HCT116 (cell line): ENCODE measurements around the gene SLC1A1. TPM values are rescaled to one million over a fixed set of nuclear protein-coding genes. Genes with fewer than 3 reads are reported as not detected.

Experiments
- ATAC-seq: fragments of 200-7000 bp; cut with Tn5 transposase; 2 replicates; pipeline ENCODE4 v1.9.1; 2020; ENCODE audit warnings: mild to moderate bottlenecking, moderate library complexity
- BruUV-seq: library from RNA; stranded (reverse); fragments of 400-500 nt; replicated peaks from 2 replicates; lab custom pipeline; 2021; lab: Mats Ljungman, UMichigan
- CTCF ChIA-PET: fragments of 300-600 bp; sonication (Branson Sonifier 250); formaldehyde crosslinking; loops from one replicate; lab custom pipeline; 2021; ENCODE audit warnings: antibody characterized with exemption; lab: Charles Lee
- POLR2A ChIA-PET: fragments of 300-600, 350-600 bp; sonication (Branson Sonifier 250); formaldehyde crosslinking; loops from one replicate; lab custom pipeline; 2021; ENCODE audit warnings: antibody characterized with exemption; lab: Charles Lee
- RAD21 ChIA-PET, 2 experiments: fragments of 300-600 bp; sonication (Branson Sonifier 250); formaldehyde crosslinking; loops; one replicate each; lab custom pipeline; 2023; ENCODE audit warnings: low total read pairs in 2 of 2; ENCODE audit not compliant: uncharacterized antibody in 2 of 2, unreplicated experiment in 2 of 2, low non-redundant PET in 1 of 2; lab: Charles Lee
- DNase-seq: peaks from one replicate; pipeline ENCODE4 v3.0.0-alpha.2; 2010; ENCODE audit warnings: low read depth, low spot score
- H2AFZ ChIP-seq: fragments of 200-600 bp; shearing (Covaris generic), sonication (generic); 2 replicates; pipeline ENCODE4 v1.6.1; 2017; ENCODE audit warnings: low read depth, mixed run types, mixed read lengths, antibody characterized with exemption, low read length; ENCODE audit not compliant: poor library complexity, severe bottlenecking
- H3K27ac ChIP-seq: 2 replicates; pipeline ENCODE4 v1.5.1; 2012; ENCODE audit warnings: low read depth, low read length
- H3K27me3 ChIP-seq: fragments of 200-600 bp; sonication (generic); 2 replicates; pipeline ENCODE4 v1.6.1; 2016; ENCODE audit warnings: mixed run types, low read length, mixed read lengths; ENCODE audit not compliant: insufficient read depth
- H3K36me3 ChIP-seq, 2 experiments: fragments of 200-500 bp in 1 of 2; fragments of 200-600 bp in 1 of 2; sonication (Bioruptor generic) in 1 of 2; sonication (generic) in 1 of 2; 2 replicates each; pipeline versions ENCODE4 v1.5.1 to v1.6.1; 2014 to 2016; ENCODE audit warnings: low read length in 2 of 2, inconsistent platforms in 1 of 2, mixed read lengths in 1 of 2, mixed run types in 1 of 2; ENCODE audit not compliant: insufficient read depth in 2 of 2, control insufficient read depth in 1 of 2
- H3K4me1 ChIP-seq, 2 experiments: fragments of 200-600 bp in 1 of 2; sonication (generic) in 1 of 2; 2 replicates each; pipeline versions ENCODE4 v1.5.1 to v1.6.1; 2012 to 2017; ENCODE audit warnings: low read length in 2 of 2, inconsistent platforms in 1 of 2, mild to moderate bottlenecking in 1 of 2, mixed read lengths in 1 of 2, mixed run types in 1 of 2, moderate library complexity in 1 of 2; ENCODE audit not compliant: insufficient read depth in 2 of 2, control insufficient read depth in 1 of 2
- H3K4me2 ChIP-seq: fragments of 200-600 bp; sonication (generic); 2 replicates; pipeline ENCODE4 v1.6.1; 2017; ENCODE audit warnings: mixed run types, low read length, mixed read lengths
- H3K4me3 ChIP-seq, 2 experiments: fragments of 200-600 bp in 1 of 2; sonication (generic) in 1 of 2; replicated peaks in 1 of 2; 2 replicates each; pipeline ENCODE4 v1.5.1; 2011 to 2016; ENCODE audit warnings: low read length in 2 of 2, control low read depth in 1 of 2, low read depth in 1 of 2, mild to moderate bottlenecking in 1 of 2, mixed read lengths in 1 of 2, mixed run types in 1 of 2
- H3K79me2 ChIP-seq: fragments of 200-600 bp; sonication (generic); 2 replicates; pipeline ENCODE4 v1.6.1; 2017; ENCODE audit warnings: mild to moderate bottlenecking, mixed run types, low read length, moderate library complexity, mixed read lengths; ENCODE audit not compliant: insufficient read depth
- H3K9ac ChIP-seq: fragments of 200-600 bp; sonication (generic); 2 replicates; pipeline ENCODE4 v1.6.1; 2016; ENCODE audit warnings: low read length, mixed read lengths
- H3K9me2 ChIP-seq: fragments of 200-600 bp; sonication (generic), shearing (Covaris generic); 2 replicates; pipeline ENCODE4 v1.6.1; 2017; ENCODE audit warnings: mixed run types, mild to moderate bottlenecking, moderate library complexity; ENCODE audit not compliant: insufficient read depth
- H3K9me3 ChIP-seq, 2 experiments: fragments of 200-500 bp in 1 of 2; fragments of 200-600 bp in 1 of 2; sonication (Bioruptor generic) in 1 of 2; sonication (generic) in 1 of 2; 2 replicates each; pipeline ENCODE4 v1.6.1; 2014 to 2017; ENCODE audit warnings: low read length in 2 of 2, mixed read lengths in 2 of 2, inconsistent platforms in 1 of 2, low read depth in 1 of 2, mild to moderate bottlenecking in 1 of 2, mixed run types in 1 of 2, moderate library complexity in 1 of 2; ENCODE audit not compliant: control insufficient read depth in 1 of 2, insufficient read depth in 1 of 2
- H4K20me1 ChIP-seq: fragments of 200-600 bp; sonication (generic), shearing (Covaris generic); 2 replicates; pipeline ENCODE4 v1.6.1; 2017; ENCODE audit warnings: mixed run types, mild to moderate bottlenecking, moderate library complexity; ENCODE audit not compliant: insufficient read depth
- CTCF ChIP-seq, 3 experiments: fragments of 200-600 bp in 1 of 3; sonication (generic) in 1 of 3; IDR thresholded peaks in 2 of 3; conservative IDR thresholded peaks in 1 of 3; 2 replicates each; pipeline ENCODE4 v1.5.1; 2012 to 2017; ENCODE audit warnings: low read depth in 2 of 3, low read length in 2 of 3, antibody characterized with exemption in 1 of 3, borderline replicate concordance in 1 of 3, control low read depth in 1 of 3, mild to moderate bottlenecking in 1 of 3, mixed read lengths in 1 of 3, mixed run types in 1 of 3, moderate library complexity in 1 of 3; ENCODE audit not compliant: insufficient read depth in 1 of 3
- EGR1 ChIP-seq: IDR thresholded peaks from 2 replicates; pipeline ENCODE4 v1.6.1; 2012; ENCODE audit warnings: low read depth
- EZH2 ChIP-seq: fragments of 200-600 bp; sonication (generic); IDR thresholded peaks from 2 replicates; pipeline ENCODE4 v1.6.1; 2017; ENCODE audit warnings: antibody characterized with exemption, mixed run types
- FOSL1 ChIP-seq: IDR thresholded peaks from 2 replicates; pipeline ENCODE4 v1.6.1; 2012; ENCODE audit warnings: low read depth
- MAX ChIP-seq: IDR thresholded peaks from 2 replicates; pipeline ENCODE4 v1.6.1; 2012
- POLR2A ChIP-seq: IDR thresholded peaks from 2 replicates; pipeline ENCODE4 v1.7.0; 2011; ENCODE audit warnings: borderline replicate concordance; ENCODE audit not compliant: insufficient read depth, insufficient read length; ENCODE audit errors: extremely low read depth
- SIN3A ChIP-seq: IDR thresholded peaks from 2 replicates; pipeline ENCODE4 v1.6.1; 2012; ENCODE audit warnings: low read depth
- SP1 ChIP-seq: IDR thresholded peaks from 2 replicates; pipeline ENCODE4 v1.6.1; 2012; ENCODE audit warnings: low read depth
- ZBTB33 ChIP-seq: IDR thresholded peaks from 2 replicates; pipeline ENCODE4 v1.6.1; 2011; ENCODE audit warnings: mild to moderate bottlenecking, low read length, moderate library complexity; ENCODE audit not compliant: insufficient replicate concordance; ENCODE audit errors: extremely low read depth
- intact Hi-C: fragments of 100-400 bp; cut with micrococcal nuclease; formaldehyde crosslinking; loops from 2 replicates; pipeline ENCODE4 v1.10.0; 2022
- total RNA-seq: library from RNA; stranded (reverse); gene quantifications from one replicate; pipeline ENCODE4 v1.2.1, GENCODE V29; 2021; ENCODE audit not compliant: unreplicated experiment
- TF ChIP-seq, protein P1 (sequence below): IDR thresholded peaks from 2 replicates; pipeline ENCODE4 v1.6.1; 2012
- TF ChIP-seq, protein P2 (sequence below): IDR thresholded peaks from 2 replicates; pipeline ENCODE4 v1.6.1; 2012; ENCODE audit warnings: low read depth

Gene SLC1A1
- total RNA-seq, 1 experiment from 2014 or later: 6.8 TPM

DNA sequence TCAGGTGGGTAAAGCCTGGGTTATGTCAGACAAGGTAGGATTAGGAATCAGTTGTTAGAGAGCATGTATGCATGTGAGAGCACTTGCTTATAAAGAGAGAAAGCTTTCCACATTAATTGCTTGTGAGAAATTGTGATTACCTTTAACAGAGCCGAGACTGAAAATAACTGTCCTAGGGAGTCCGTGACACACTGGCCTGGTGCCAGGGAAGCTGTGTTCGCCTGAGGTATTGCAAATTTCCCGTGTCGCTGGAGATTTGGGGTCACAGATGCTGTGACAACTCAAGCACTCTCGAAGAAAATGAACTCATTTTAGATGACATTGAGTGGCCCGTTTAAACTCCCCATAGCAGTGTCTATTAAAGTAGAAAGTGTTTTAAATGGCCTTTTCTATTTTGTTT, 9.6 kb downstream of the SLC1A1 start:
- DNase-seq: no peak
- H3K9me3 ChIP-seq: no peaks in the 10 kb centered on the region
- RAD21 ChIA-PET: no interaction called here
- no peak for TF ChIP-seq CTCF (IDR thresholded peaks at IDR 0.05 in 2 of 3, conservative IDR thresholded peaks at IDR 0.05 in 1 of 3; ENCODE audit: borderline replicate concordance in 1 of 3, insufficient read depth in 1 of 3, low read depth in 2 of 3, low read length in 2 of 3)
- TF ChIP-seq SP1: no peak
- TF ChIP-seq, protein P1, sequence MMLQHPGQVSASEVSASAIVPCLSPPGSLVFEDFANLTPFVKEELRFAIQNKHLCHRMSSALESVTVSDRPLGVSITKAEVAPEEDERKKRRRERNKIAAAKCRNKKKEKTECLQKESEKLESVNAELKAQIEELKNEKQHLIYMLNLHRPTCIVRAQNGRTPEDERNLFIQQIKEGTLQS: no peak
- TF ChIP-seq SIN3A: no peak
- TF ChIP-seq, all 23 proteins: peak for 0
- BruUV-seq: no TSS peak
- Histone ChIP-seq H3K4me3 (no peak overlapping the region), H3K79me2 (no peaks in the 10 kb centered on the region), H3K9ac (no peak overlapping the region), H2AFZ (no peak overlapping the region), H4K20me1 (no peaks in the 10 kb centered on the region), H3K9me2 (no peaks in the 10 kb centered on the region), H3K4me1 (peaks cover 0 to 24% of the 10 kb centered on the region in 2 experiments; a peak in 2 of 4 replicates), H3K36me3 (no peaks in the 10 kb centered on the region), H3K4me2 (no peak overlapping the region), H3K27me3 (no peaks in the 10 kb centered on the region), H3K27ac (no peak overlapping the region)
- ATAC-seq: no peak
- POLR2A ChIA-PET: no interaction called here
- intact Hi-C loops: no loop called here
- CTCF ChIA-PET: no interaction called here

DNA sequence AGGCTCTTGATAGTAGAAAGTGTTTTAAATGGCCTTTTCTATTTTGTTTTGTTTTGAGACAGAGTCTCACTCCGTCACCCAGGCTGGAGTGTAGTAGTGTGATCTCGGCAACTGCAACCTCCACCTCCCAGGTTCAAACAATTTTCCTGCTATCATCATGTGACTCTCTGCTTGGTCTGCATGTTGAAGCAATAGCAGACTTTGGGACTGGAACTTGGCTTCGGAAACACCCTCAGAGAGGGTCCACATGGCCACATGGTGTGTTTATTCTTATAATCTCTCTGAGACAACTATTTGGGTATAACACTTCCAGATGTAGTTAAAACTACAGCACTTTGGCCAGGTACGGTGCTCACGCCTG, 10.9 kb downstream of the SLC1A1 start:
- H3K9ac ChIP-seq: no peak overlapping the region
- no peaks in the 10 kb centered on the region for H3K79me2 ChIP-seq
- RAD21 ChIA-PET: no interaction called here
- no peaks in the 10 kb centered on the region for H3K9me2 ChIP-seq
- CTCF ChIA-PET: no interaction called here
- H4K20me1 ChIP-seq: no peaks in the 10 kb centered on the region
- peaks cover 0 to 24% of the 10 kb centered on the region in 2 experiments; a peak in 2 of 4 replicates for H3K4me1 ChIP-seq
- H3K4me3 ChIP-seq: no peak overlapping the region
- no peaks in the 10 kb centered on the region for H3K27me3 ChIP-seq
- no TSS peak for BruUV-seq
- H3K27ac ChIP-seq: no peak overlapping the region
- H3K36me3 ChIP-seq: no peaks in the 10 kb centered on the region
- POLR2A ChIA-PET: no interaction called here
- no peak for DNase-seq
- H3K9me3 ChIP-seq: no peaks in the 10 kb centered on the region
- no peak for ATAC-seq
- no peak overlapping the region for H2AFZ ChIP-seq
- H3K4me2 ChIP-seq: no peak overlapping the region
- intact Hi-C loops: no loop called here
- TF ChIP-seq FOSL1 (no peak), SIN3A (no peak), SP1 (no peak), MAX (no peak), EZH2 (no peak), ZBTB33 (no peak), POLR2A (no peak), EGR1 (no peak)
- TF ChIP-seq, protein P1: no peak
- TF ChIP-seq, protein P2, sequence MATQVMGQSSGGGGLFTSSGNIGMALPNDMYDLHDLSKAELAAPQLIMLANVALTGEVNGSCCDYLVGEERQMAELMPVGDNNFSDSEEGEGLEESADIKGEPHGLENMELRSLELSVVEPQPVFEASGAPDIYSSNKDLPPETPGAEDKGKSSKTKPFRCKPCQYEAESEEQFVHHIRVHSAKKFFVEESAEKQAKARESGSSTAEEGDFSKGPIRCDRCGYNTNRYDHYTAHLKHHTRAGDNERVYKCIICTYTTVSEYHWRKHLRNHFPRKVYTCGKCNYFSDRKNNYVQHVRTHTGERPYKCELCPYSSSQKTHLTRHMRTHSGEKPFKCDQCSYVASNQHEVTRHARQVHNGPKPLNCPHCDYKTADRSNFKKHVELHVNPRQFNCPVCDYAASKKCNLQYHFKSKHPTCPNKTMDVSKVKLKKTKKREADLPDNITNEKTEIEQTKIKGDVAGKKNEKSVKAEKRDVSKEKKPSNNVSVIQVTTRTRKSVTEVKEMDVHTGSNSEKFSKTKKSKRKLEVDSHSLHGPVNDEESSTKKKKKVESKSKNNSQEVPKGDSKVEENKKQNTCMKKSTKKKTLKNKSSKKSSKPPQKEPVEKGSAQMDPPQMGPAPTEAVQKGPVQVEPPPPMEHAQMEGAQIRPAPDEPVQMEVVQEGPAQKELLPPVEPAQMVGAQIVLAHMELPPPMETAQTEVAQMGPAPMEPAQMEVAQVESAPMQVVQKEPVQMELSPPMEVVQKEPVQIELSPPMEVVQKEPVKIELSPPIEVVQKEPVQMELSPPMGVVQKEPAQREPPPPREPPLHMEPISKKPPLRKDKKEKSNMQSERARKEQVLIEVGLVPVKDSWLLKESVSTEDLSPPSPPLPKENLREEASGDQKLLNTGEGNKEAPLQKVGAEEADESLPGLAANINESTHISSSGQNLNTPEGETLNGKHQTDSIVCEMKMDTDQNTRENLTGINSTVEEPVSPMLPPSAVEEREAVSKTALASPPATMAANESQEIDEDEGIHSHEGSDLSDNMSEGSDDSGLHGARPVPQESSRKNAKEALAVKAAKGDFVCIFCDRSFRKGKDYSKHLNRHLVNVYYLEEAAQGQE: no peak
